ENCODE data around the gene EPS15.

EPS15 gene

GRCh38 chr1:51311826-51312225, 207.2 kb downstream of the EPS15 start:
- no peak for DNase-seq

GRCh38 chr1:51310871-51311613, 208.0 kb downstream of the EPS15 start:
- no peak for DNase-seq

- DNase-seq, result no peak
Observed at GRCh38 chr1:51309291-51309690, 209.8 kb downstream of the EPS15 start.

- DNase-seq, result no peak
Observed at GRCh38 chr1:51308636-51309035, 210.4 kb downstream of the EPS15 start.

- no peak for DNase-seq
Observed at GRCh38 chr1:51306950-51307349, 212.1 kb downstream of the EPS15 start.

- DNase-seq, result no peak
Observed at GRCh38 chr1:51305371-51305823, 213.7 kb downstream of the EPS15 start.

- DNase-seq, result no peak
Observed at GRCh38 chr1:51304360-51304759, 214.7 kb downstream of the EPS15 start.

All from activated CD8-positive, alpha-beta memory T cell treated with anti-CD3 and anti-CD28 coated beads for 24 hours (primary cell).